Prostate gland (tissue), 2 donors: ENCODE measurements around the gene TRIM23.
"Not testable (repeated sequence)": the region's sequence is repeated elsewhere in the genome, so short reads cannot be mapped to it uniquely, and the experiment has no call there.

Experiments used
- POLR2AphosphoS5 ChIP-seq: sonication (generic); formaldehyde crosslinking; IDR thresholded peaks from one replicate; pipeline ENCODE4 v1.6.1; 2017; ENCODE audit warnings: antibody characterized with exemption
- TF ChIP-seq, protein P1 (sequence below), 4 experiments: fragments of 200-600 bp in 2 of 4; fragments of 450-650 bp in 2 of 4; sonication (generic) in 2 of 4; IDR thresholded peaks; 1 replicate in 3 of 4; 2 replicates in 1 of 4; pipeline ENCODE4 v1.5.1; 2016 to 2019; ENCODE audit warnings: antibody characterized with exemption in 4 of 4, mild to moderate bottlenecking in 2 of 4, moderate library complexity in 2 of 4

DNA sequence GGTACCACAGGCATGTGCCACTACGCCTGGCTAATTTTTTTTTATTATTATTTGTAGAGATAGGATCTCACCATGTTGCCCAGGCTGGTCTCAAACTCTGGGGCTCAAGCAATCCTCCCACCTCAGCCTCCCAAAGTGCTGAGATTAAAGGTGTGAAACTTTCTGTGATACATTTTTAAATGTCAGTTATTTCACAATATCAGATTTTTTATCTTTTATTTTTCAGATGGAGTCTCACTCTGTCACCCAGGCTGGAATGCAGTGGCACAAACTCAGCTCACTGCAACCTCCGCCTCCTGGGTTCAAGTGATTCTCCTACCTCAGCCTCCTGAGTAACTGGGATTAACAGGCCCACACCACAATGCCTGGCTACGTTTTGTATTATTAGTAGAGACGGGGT lies 2.2 kb downstream of the TRIM23 start:
- TF ChIP-seq, protein P1, sequence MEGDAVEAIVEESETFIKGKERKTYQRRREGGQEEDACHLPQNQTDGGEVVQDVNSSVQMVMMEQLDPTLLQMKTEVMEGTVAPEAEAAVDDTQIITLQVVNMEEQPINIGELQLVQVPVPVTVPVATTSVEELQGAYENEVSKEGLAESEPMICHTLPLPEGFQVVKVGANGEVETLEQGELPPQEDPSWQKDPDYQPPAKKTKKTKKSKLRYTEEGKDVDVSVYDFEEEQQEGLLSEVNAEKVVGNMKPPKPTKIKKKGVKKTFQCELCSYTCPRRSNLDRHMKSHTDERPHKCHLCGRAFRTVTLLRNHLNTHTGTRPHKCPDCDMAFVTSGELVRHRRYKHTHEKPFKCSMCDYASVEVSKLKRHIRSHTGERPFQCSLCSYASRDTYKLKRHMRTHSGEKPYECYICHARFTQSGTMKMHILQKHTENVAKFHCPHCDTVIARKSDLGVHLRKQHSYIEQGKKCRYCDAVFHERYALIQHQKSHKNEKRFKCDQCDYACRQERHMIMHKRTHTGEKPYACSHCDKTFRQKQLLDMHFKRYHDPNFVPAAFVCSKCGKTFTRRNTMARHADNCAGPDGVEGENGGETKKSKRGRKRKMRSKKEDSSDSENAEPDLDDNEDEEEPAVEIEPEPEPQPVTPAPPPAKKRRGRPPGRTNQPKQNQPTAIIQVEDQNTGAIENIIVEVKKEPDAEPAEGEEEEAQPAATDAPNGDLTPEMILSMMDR (IDR thresholded peaks at IDR 0.05): not testable (repeated sequence)
- TF ChIP-seq POLR2AphosphoS5: not testable (repeated sequence)
